Gastrocnemius medialis (tissue), 4 donors: ENCODE results near the gene GTF2A2. TPM values are rescaled to one million over a fixed set of nuclear protein-coding genes. Genes with fewer than 3 reads are reported as not detected.

Experiments used
- ATAC-seq, 2 donors: fragments of 150-250 bp; one replicate each; pipeline ENCODE4 v1.9.1; 2016
- DNase-seq, 2 donors: peaks; one replicate each; pipeline ENCODE4 v3.0.0-alpha.2; 2019
- H3K27ac ChIP-seq, 4 donors: fragments of 200-600 bp; sonication (generic); 1 replicate in 1 of 4; 2 replicates in 3 of 4; pipeline ENCODE4 v1.5.1; 2016 to 2018; ENCODE audit warnings: mild to moderate bottlenecking in 2 of 4, moderate library complexity in 1 of 4
- H3K27me3 ChIP-seq, 3 donors: fragments of 200-600 bp; sonication (generic) in 2 of 3; 1 replicate in 1 of 3; 2 replicates in 2 of 3; pipeline versions ENCODE4 v1.5.1 to v1.6.0; 2016 to 2019; ENCODE audit warnings: mild to moderate bottlenecking in 1 of 3, moderate library complexity in 1 of 3
- H3K36me3 ChIP-seq, 2 donors: fragments of 200-600 bp; sonication (generic) in 1 of 2; one replicate each; pipeline ENCODE4 v1.5.1; 2017 to 2018
- H3K4me1 ChIP-seq, 2 donors: fragments of 200-600 bp; sonication (generic) in 1 of 2; one replicate each; pipeline ENCODE4 v1.5.1; 2016 to 2017; ENCODE audit warnings: mild to moderate bottlenecking in 2 of 2
- H3K4me3 ChIP-seq, 4 donors: fragments of 200-600 bp; sonication (generic) in 3 of 4; 1 replicate in 1 of 4; 2 replicates in 3 of 4; pipeline ENCODE4 v1.5.1; 2016 to 2019; ENCODE audit warnings: mild to moderate bottlenecking in 2 of 4
- H3K9me3 ChIP-seq, 3 donors: fragments of 200-600 bp; sonication (generic) in 2 of 3; 1 replicate in 1 of 3; 2 replicates in 2 of 3; pipeline ENCODE4 v1.5.1; 2016 to 2019
- POLR2A ChIP-seq, 2 donors: fragments of 450-650 bp; IDR thresholded peaks; one replicate each; pipeline ENCODE4 v1.6.1; 2017; ENCODE audit warnings: antibody characterized with exemption in 2 of 2, mild to moderate bottlenecking in 2 of 2, moderate library complexity in 2 of 2
- in situ Hi-C, 4 donors: fragments of 200-750 bp; cut with MboI; loops; one replicate each; pipeline versions ENCODE4 v1.15.0 to v1.8.0; 2017; ENCODE audit warnings: low sequenced_read_pairs in 4 of 4
- intact Hi-C: fragments of 100-400 bp; cut with DNase I; formaldehyde crosslinking; loops from one replicate; pipeline ENCODE4 v1.15.1; 2023; ENCODE audit warnings: low total_unique reads
- total RNA-seq, 4 donors: library from RNA; depleted of rRNA; stranded (reverse); fragments of >200 nt; gene quantifications; one replicate each; pipeline versions ENCODE4 v1.1.0 to v1.2.3, GENCODE V29; 2016
- TF ChIP-seq, protein P1 (sequence below), 5 experiments: fragments of 450-650 bp in 3 of 5; fragments of 200-600 bp in 2 of 5; sonication (generic) in 2 of 5; IDR thresholded peaks in 4 of 5; conservative IDR thresholded peaks in 1 of 5; 1 replicate in 4 of 5; 2 replicates in 1 of 5; pipeline ENCODE4 v1.5.1; 2016 to 2019; ENCODE audit warnings: antibody characterized with exemption in 5 of 5, mild to moderate bottlenecking in 3 of 5, moderate library complexity in 3 of 5

The GTF2A2 gene
- total RNA-seq, 4 donors from 2014 or later, result 37.9 to 86.0 (median 53.5) TPM

DNA sequence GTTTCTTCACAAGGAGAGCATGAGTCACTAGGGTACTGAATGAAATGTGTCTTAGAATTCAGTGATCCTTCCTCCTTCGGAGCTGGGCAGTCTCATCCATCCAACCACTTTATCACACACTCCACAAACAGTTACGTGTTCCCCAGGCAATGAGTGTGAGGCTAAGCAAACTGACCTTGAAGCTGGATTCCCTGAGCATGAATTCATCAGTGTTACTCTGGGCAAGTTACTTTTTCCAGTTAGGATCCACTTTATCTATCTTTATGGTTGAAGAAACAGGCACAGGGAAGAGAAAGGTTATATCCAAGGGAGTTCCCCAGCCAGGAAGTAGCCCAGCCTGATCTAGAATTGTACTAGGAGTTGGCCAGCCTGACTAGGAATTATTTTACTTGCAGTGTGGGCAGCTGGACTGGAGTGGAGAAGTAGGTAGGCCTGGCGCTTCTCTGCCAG, 62.8 kb downstream of the GTF2A2 start:
- no peak for TF ChIP-seq POLR2A (IDR thresholded peaks at IDR 0.05)
- TF ChIP-seq, protein P1, sequence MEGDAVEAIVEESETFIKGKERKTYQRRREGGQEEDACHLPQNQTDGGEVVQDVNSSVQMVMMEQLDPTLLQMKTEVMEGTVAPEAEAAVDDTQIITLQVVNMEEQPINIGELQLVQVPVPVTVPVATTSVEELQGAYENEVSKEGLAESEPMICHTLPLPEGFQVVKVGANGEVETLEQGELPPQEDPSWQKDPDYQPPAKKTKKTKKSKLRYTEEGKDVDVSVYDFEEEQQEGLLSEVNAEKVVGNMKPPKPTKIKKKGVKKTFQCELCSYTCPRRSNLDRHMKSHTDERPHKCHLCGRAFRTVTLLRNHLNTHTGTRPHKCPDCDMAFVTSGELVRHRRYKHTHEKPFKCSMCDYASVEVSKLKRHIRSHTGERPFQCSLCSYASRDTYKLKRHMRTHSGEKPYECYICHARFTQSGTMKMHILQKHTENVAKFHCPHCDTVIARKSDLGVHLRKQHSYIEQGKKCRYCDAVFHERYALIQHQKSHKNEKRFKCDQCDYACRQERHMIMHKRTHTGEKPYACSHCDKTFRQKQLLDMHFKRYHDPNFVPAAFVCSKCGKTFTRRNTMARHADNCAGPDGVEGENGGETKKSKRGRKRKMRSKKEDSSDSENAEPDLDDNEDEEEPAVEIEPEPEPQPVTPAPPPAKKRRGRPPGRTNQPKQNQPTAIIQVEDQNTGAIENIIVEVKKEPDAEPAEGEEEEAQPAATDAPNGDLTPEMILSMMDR (IDR thresholded peaks at IDR 0.05 in 4 of 5, conservative IDR thresholded peaks at IDR 0.05 in 1 of 5), result no peak
- Histone ChIP-seq H3K36me3 (no peaks in the 10 kb centered on the region), H3K27ac (no peak overlapping the region), H3K27me3 (no peaks in the 10 kb centered on the region), H3K9me3 (no peaks in the 10 kb centered on the region), H3K4me1 (no peaks in the 10 kb centered on the region), H3K4me3 (no peak overlapping the region)
- in situ Hi-C loops, result no loop called here
- intact Hi-C loops, result no loop called here
- ATAC-seq, result no peak
- DNase-seq, result no peak

DNA sequence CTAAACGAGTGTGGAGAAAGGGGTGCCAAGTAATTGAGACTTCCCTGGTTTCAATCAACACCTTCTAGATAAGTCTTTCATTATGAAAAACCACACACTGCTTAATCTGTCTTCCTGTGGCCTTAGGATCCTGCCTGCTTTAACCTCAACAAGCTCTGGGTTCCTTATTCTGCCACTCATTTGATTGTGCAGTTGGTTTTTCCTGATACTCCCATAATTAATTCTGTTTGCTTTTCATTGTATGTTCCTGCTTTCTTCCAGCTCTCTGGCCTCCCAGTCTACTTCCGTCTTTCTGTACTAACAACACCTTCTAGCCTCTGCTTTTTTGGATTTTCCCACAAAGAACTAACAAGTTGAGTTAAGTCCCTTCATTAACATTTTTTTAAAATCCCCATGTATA, 66.0 kb downstream of the GTF2A2 start:
- no peak for DNase-seq
- no peak for TF ChIP-seq POLR2A (IDR thresholded peaks at IDR 0.05)
- TF ChIP-seq, protein P1 (IDR thresholded peaks at IDR 0.05 in 4 of 5, conservative IDR thresholded peaks at IDR 0.05 in 1 of 5), result no peak
- no peaks in the 10 kb centered on the region for H3K9me3 ChIP-seq
- no peak overlapping the region for H3K4me3 ChIP-seq
- no peaks in the 10 kb centered on the region for H3K27me3 ChIP-seq
- no peak overlapping the region for H3K27ac ChIP-seq
- in situ Hi-C loops (no loop called here), intact Hi-C loops (no loop called here)
- ATAC-seq, result no peak
- no peaks in the 10 kb centered on the region for H3K4me1 ChIP-seq
- no peaks in the 10 kb centered on the region for H3K36me3 ChIP-seq

DNA sequence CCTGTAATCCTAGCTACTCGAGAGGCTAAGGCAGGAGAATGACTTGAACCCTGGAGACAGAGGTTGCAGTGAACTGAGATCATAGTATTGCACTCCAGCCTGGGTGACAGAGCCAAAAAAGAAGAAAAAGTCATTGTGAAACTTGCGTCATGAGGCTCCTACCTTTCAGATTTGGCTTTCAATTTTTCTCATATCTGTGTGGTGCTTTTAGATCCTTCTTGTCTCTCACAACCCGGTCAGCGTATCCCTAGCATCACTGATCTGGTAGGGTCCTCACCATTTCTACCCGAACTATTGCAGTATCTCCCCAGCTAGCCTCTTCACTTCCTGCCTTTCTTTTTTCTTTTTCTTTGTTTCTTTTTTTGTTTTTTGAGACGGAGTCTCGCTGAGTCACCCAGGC, 67.3 kb downstream of the GTF2A2 start:
- in situ Hi-C loops (no loop called here), intact Hi-C loops (no loop called here)
- H3K27ac ChIP-seq, result no peak overlapping the region
- no peaks in the 10 kb centered on the region for H3K36me3 ChIP-seq
- no peaks in the 10 kb centered on the region for H3K9me3 ChIP-seq
- H3K4me1 ChIP-seq, result no peaks in the 10 kb centered on the region
- no peak overlapping the region for H3K4me3 ChIP-seq
- no peaks in the 10 kb centered on the region for H3K27me3 ChIP-seq
- DNase-seq (no peak), ATAC-seq (no peak)
- no peak for TF ChIP-seq POLR2A (IDR thresholded peaks at IDR 0.05)
- TF ChIP-seq, protein P1 (IDR thresholded peaks at IDR 0.05 in 4 of 5, conservative IDR thresholded peaks at IDR 0.05 in 1 of 5), result no peak

Other genes starting within 250 kb of the GTF2A2 start
- gene FAM81A, start 219.3 kb downstream of the GTF2A2 start, total RNA-seq, result under 1 TPM in 2 of 4 donors, not detected in 2; 0.07 to 0.10 TPM
- under 1 TPM in 2 of 4 donors, not detected in 2; 0.07 to 0.36 TPM for gene GCNT3, start 45.7 kb downstream of the GTF2A2 start, total RNA-seq
- gene BNIP2, start 31.8 kb upstream of the GTF2A2 start, total RNA-seq, result 100 to 1,000 TPM; 120 to 147 (median 137) TPM